ENCODE data around the gene FAM20B.
"Not testable (repeated sequence)": the region's sequence is repeated elsewhere in the genome, so short reads cannot be mapped to it uniquely, and the experiment has no call there.

FAM20B gene, protein sequence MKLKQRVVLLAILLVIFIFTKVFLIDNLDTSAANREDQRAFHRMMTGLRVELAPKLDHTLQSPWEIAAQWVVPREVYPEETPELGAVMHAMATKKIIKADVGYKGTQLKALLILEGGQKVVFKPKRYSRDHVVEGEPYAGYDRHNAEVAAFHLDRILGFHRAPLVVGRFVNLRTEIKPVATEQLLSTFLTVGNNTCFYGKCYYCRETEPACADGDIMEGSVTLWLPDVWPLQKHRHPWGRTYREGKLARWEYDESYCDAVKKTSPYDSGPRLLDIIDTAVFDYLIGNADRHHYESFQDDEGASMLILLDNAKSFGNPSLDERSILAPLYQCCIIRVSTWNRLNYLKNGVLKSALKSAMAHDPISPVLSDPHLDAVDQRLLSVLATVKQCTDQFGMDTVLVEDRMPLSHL

DNA sequence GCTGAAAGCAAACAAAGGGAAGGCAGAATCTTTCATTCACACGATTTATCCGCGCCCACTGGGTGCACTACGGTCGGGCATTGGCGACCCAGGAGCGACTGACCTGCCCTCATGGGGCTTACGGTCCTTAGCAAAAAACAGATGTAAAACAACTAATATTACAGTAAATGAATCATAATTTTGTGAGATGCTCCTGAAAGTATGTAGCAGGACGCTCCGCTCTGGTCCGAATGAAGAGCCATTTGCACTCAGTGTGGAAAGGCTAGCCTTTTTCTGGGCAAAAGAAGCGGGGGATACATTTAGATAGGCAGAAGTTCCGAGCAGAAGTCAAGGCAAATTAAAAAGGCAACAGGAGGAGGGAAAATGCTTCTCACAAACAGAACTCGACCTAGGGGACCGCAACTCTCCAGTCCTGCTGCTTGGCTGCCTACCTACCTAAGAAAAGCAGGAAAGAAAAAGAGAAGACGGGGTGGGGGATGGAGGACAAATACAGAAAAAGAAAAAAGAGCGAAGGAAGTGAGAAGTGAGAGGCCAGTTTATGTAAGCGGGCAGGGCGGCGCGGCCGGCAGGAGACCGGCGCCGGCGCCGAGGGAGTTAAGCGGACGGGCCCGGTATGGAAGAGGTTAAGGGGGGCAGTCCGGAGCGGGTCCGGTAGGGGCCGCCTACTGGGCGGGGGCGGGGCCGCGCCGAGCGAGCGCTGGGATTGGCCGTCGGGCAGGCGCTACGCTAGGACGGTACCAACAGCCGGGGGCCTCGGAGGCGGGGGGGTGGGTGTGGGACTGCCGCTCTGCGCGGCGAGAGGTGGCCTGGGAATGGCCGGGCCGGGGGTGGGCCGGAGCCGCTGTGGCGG is at the start of gene FAM20B:
Gene FAM20B (plus strand): TSS at position 770 of the 850 bp plus-strand sequence. CDS start 17,954 bp downstream, outside the sequence.
- peak; percentile 70 to 87 for DNase-seq

DNA sequence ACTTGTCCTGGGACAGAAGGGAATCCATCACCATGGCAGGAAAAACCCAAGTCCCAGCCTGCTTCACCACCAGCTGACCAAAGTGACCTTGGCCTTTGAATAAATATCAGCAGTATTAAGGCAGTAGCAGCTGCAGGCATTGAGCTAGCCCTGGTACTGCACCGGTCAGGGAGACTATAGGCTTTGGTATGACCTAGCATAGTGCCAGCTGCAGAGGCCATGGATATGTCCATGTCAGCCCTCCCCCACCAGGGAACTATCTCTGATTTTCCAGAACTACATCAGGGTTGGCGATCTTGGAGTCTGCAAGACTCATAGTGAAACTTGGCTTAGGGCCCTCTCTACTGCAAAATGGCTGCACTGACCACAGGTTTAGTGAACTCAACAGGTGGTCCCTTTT is 49.2 kb upstream of the FAM20B start:
- DNase-seq, result no peak

DNA sequence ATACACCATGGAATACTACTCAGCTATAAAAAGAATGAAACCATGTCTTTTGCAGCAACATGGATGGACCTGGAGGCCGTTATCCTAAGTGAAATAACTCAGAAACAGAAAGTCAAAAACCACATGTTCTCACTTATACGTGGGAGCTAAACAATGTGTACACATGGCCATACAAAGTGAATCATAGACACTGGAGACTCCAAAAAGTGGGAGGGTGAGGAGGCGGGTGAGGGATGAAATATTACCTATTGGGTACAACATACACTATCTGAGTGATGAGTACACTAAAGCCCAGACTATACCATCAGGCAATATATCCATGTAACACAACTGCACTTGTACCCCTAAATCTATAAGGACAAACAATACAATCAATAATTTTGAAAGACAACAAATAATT is 39.5 kb upstream of the FAM20B start:
- DNase-seq, result no peak

DNA sequence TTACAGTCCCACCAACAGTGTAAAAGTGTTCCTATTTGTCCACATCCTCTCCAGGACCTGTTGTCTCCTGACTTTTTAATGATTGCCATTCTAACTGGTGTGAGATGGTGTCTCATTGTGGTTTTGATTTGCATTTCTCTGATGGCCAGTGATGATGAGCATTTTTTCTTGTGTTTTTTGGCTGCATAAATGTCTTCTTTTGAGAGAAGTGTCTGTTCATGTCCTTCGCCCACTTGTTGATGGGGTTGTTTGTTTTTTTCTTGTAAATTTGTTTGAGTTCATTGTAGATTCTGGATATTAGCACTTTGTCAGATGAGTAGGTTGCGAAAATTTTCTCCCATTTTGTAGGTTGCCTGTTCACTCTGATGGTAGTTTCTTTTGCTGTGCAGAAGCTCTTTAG is 37.5 kb upstream of the FAM20B start:
- DNase-seq, result not testable (repeated sequence)

DNA sequence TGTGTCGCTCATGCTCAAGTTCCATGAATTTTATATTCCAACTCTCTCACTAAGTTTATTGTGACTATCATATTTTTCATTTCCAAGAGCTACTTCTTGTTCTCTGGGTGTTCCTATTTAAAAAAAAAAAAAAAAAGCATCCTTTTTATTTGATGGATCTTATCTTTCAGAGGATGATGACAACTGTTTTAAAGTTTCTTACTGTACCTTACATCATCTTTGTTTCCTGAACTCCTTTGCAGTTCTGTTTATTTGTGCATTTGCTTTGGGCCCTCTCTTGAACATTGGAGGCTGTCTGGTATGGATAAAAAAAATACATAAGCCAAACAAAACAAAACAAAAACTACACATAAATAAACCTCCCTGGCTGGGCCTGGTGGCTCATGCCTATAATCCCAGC is 32.1 kb upstream of the FAM20B start:
- no peak for DNase-seq

DNA sequence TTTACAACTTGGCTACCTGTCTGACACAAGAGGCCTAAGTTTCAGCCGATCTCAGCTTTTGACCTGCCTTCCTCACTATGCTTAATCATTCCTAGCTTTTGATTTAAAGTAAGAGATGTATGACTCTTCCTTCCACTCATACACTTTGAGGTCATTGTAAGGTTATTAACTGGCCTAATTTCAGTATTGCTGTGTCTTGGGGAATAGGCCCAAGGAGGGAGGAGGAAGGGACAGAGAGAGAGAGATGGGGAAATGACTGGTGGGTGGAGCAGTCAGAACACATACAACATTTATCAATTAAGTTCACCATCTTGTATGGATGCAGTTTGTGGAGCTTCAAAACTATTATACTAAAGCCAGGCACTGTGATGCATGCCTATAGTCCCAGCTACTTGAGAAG is 28.3 kb upstream of the FAM20B start:
- no peak for DNase-seq

DNA sequence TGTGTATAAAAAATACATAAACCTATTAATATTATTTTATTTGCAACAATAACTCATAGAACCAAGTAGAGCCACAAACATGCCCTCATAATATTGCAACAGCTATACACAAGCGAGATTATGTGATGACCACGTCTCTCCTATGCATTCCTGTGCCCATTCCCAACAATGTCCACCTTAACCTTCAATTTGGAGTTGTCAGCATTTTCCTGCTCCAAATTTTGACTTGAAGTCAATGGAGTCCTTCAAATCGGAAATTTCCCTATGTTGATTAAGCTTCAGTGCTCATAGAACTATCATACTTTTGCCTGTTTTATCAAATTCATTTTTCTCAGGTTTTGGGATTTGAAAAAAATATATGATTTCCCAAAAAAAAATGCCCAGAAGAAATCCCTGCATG is 27.4 kb upstream of the FAM20B start:
- no peak for DNase-seq

DNA sequence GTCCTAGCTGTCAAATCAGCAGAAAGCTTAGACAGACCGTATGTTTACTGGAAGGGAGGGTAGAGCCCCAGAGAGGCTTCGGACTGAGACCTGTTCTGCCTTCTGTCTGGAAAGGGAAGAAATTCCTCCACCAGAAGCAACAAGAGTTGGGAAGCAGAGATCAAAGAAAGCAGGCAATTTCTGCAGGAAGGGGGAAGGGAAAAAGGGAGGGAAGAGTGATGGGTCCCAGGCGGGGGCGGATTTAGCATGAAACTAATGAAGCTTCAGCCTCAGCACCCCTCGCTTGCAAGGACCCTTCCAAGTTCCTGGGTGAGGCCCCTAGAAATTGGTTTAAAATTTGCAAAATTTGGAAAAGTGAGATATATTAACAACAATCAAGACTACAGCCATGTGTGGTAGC is 26.6 kb upstream of the FAM20B start:
- no peak for DNase-seq

DNA sequence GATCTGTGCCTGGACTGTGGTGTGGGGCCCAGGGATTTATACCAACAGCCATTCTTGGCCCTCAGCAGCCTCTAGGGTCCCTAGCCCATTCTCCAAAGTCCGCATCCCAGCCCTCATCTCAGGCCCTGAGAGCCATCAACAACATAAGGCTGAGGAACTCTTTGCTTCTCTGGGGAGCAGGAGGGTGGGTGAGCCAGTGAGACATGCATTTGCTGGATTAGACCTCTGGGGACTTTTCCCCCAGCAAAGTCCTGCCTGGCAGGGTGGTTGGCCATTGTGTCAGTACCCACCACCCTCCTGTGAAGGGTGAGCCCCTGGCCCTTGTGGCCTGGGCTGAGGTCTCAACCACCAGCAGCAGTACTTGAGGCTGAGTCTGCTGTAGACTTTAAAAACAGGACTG is 24.2 kb upstream of the FAM20B start:
- no peak for DNase-seq

DNA sequence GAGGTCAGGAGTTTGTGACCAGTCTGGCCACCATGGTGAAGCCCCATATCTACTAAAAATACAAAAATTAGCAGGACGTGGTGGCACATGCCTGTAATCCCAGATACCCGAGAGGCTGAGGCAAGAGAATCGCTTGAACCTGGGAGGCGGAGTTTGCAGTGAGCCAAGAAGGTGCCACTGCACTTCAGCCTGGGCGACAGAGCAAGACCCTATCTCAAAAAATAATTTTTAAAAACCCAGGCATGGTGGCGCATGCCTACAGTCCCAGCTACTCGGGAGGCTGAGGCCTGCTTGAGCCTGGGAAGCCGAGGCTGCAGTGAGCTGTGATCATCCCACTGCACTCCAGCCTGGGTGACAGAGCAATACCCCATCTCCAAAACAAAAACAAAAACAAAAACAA is 23.6 kb upstream of the FAM20B start:
- not testable (repeated sequence) for DNase-seq

DNA sequence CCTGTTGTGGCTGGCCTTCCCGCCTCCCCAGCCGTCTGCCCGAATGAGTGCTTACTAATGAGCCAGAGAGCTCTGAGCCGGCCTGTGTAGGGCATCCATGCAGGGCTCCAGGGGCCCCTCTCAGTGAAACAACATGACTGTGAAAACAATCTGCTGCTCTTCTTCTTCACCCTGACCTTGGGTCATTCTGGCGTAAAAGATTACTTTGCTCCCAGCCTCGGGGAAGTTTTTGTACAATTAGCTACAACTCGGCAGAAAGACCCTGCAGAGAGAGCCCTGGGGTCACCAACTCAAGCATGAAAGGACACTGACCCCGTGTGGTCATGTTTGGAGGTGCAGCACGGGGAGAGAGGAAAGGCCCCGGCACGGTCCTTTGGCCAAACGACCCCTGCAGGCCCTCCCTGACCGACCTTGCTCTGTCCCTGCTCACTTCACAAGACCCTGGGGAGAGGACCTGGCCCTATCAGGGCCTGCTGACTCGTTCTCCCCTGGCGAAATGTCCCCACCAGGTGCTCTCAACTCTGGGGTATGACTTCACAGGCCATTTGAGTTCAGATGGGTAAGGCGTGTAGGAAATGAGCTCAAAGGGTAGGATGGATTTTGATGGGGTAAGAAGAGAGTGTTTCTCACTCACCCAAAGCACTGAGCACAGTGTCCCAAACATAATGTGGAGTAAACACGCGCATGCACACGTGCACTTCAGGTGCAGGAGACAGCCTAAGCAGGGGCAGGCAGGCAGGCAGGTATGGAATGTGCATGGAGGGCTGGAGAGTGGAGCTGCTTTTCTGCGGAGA is 22.9 kb upstream of the FAM20B start:
- DNase-seq, result peak; percentile 42 to 70

DNA sequence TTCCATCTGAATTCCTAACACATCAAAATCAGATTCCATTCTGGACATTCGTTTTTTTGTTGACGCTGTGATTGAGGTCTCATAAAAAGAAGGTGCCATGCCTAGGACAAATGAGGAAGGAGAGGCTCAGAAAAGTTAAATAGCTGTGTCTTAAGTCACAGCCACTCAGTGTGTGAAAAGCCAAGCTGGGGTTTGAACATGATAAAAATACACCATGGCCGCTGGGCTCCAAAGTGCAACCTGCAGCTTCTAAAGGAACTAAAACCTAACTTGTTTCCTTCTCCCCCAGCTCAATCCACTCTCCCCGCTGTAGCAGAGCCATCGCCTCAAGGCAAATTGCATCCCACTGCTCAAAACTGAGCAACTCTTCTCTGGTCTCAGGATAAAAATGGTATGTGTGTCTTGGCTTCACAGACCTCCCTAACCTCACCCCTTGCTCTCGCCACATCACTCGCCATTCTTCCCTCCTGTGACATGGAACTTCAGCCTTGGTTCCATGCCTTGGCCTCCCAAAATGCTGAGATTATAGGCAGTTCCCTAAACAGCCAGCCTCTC is 22.1 kb upstream of the FAM20B start:
- DNase-seq, result no peak

DNA sequence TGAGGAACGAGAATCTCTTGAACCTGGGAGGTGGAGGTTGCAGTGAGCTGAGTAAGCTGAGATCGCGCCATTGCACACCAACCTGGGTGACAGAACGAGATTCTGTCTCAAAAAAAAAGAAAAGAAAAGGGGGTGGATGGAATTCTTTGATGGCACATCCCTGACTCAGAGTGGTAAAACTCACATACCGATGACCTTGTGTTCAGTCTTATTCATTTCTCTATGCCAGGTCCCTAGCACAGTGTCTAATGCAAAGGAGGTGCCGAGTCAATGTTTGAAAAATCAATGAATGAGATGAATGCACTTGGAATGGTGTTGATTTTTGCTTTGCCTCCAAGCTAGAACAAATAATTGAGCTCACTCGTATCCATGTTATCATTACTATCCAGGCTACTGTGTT is 18.5 kb upstream of the FAM20B start:
- DNase-seq, result no peak

DNA sequence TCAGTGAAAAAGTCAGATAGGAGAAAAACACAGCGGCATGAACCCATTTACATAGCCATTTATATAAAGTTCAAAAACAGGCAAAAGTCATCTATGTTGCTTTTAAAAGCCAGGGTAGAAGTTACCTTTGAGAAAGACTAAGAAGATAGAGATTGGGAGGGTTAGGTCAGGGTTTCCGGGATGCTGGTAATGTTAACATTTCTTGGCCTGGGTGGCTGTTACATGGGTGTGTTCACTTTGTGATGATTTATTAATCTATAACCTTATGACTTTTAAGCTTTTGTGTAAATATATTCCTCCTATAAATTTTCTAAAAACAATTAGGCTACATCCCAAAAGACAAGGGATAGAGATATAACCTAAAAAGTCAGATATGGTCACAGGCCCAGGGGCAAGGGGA is 15.0 kb upstream of the FAM20B start:
- no peak for DNase-seq

DNA sequence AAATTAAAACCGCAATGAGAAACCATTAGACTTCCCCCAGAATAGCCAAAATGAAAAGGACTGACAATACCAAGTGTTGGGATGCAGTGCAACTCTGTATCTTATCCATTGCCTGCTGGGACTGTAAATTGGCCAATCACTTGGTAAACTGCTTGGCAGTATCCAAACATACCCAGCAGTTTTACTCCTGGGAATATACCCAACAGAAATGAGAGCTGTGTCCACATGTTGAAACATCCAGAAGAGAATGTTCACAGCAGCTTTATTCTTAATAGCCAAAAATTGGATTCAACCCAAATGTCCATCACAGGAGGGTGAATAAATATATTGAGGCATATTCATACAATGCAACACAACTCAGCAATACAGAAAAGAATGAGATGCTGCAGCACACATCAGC is 13.7 kb upstream of the FAM20B start:
- DNase-seq, result no peak

DNA sequence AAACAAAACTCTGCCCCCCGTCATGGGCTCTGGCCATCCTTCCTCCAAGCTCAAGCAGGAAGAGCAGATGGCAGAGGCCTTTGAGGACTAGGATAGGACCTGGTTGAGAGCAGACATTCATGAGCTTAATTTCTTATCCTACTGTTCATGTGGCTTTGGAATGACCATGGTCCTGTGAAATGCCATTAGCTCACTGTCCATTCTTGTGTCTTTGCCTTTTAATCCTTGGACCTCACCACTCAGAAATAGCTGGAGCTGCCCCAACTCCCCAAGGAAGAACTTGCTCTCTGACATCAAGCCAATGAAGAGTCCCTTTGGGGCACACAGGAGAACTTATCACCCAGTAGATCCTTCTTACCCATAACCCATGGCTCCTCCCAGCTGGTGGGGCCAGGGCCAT is 11.6 kb upstream of the FAM20B start:
- no peak for DNase-seq

DNA sequence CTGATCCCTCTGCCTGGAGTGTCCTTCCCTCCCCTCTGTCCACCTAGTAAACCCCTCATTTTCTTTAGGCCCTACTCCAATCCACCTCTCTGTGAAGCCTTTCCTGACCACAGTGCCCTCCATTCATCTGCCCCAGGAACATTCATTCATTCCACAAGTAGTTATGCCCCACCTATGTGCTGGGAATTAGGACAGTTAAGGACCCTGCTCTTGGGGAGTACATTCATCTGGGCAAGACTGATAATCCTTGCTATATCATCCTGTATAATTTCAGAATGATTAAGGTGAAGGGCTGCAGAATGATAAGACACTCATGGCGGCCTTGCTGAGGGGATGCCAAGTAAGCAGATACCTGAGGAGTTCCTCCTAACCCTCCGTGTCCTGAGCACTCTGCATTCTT is 10.3 kb upstream of the FAM20B start:
- DNase-seq, result no peak

DNA sequence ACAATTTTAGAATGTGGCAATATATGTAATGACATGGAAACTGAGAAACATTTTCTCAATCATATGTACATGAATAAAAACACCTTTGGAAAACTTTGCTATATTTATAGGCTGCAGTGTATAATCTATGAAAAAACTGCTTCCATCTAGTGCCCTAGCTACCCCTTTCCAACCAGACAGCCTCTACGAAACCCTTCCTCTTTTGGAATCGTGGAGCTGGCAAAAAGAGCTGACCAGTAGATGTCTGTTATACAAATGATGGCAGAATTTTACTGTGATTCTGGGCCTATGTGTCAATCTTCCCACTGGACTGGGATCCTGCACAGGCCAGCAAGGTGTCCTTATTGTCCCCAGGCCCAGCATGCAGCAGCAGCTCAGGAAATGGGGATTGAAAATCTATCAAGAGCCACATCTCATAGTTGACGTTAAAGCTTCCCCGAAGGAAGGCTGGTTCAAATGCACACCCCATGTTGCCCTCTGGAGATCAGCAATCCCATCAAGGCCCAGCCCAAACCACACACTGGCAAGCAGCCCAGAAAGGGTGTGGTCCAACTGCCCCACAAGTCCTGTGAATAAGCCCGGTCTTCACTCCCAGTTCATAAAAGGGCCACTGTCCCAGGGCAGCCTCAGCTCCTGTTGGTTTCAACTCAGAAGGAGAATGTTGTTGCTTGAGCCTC is 8.8 kb upstream of the FAM20B start:
- DNase-seq, result peak; percentile 27 to 47

DNA sequence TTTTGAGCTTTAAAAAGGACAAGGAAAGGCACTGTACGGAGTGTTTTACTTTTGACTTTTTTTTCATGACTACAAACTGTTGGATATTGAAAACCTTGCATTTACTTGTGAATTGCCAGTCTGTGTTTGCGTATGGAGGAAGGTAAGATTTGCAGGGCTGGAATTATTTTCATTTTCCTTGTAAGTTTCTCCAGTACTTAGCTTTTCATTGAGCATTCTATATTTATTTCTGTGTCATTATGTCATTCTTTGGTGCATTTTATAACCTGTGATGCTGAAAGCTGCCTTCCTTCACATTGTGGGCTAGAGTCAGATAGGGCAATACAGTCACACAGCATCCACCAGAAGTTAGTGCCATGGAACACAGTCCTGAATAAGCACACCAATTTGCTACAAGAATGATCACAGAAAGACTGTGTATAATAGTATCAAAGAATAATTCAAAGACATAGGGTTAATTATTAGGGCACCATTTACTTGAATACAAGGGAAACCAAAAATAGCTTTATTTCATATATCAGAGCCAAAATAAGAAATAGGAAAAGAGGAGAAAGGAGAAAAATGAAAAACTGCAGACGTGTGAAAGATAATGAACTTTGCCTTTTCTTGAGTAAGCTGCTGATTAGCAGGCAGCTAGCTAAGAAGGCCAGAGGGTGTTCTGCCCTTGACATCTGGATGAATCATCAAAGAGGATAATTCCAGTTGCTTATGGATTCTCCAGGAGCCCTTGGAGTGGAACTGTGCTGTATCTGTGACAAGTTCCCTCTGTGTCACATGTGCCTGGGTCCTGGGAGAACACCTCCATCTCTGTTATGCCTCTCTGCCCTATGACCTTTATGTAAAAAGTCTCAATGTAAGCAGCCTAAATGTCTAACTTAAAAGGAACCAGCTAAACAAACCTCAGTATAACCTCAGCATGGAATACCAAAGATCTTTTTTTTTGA is 8.0 kb upstream of the FAM20B start:
- DNase-seq, result peak; percentile 37 to 85

DNA sequence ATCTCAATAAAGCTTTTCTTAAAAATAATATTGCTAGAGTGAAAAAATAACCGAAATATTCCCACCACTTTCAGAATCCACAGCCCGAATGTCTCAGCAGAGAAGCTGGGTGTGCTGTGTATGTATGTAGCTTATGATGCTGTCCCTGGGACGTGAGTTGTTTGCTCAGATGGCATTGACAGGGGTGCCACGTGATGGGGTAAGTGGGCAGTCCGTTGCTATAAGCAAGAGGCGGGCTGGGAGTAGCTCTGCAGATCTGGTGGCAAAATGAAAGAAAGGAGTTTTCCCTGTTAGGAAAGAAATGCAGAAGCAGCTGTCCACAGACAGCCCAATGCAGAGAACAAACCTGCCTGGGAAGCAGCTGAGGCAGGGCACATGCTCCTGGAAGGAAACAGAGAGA is 3.8 kb upstream of the FAM20B start:
- peak in 1 of 2 experiments; percentile 47 for DNase-seq

Data from NCI-H524 (cell line).